NT2/D1 (cell line): ENCODE results near the gene DCP1B.

Experiments used
- SUZ12 ChIP-seq: IDR thresholded peaks from 2 replicates; pipeline ENCODE4 v1.6.1; 2011; ENCODE audit not compliant: insufficient read length, insufficient read depth; ENCODE audit errors: extremely low read depth
- YY1 ChIP-seq: IDR thresholded peaks from 2 replicates; pipeline ENCODE4 v1.6.1; 2011; ENCODE audit not compliant: insufficient read length, insufficient read depth
- ZNF274 ChIP-seq: IDR thresholded peaks from 2 replicates; pipeline ENCODE4 v1.6.1; 2011; ENCODE audit warnings: mild to moderate bottlenecking, low read depth, low read length

DNA sequence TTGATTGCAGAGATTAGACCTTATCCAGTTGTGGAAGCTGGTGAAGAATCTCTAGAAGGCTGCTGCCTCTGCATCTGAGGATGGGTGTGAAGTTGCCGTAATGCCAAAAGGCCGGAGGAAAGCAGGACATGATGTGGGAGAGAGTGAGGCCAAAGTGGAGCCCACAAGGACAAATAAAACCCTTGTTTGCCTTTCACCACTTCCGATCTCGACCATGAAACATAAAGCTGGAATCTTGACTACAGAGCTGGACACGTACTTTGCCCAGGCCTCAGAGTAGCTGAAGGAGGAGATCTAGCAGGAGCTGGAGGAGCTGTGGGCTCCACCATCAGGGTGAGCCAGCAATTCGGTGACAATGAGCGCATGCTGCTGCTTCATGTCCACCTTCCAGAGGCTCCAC is 43.5 kb upstream of the DCP1B start:
- TF ChIP-seq ZNF274 (no peak), SUZ12 (no peak), YY1 (no peak)
